Measurements from ENCODE around the gene AAMDC. TPM values are rescaled to one million over a fixed set of nuclear protein-coding genes. Genes with fewer than 3 reads are reported as not detected.
"Not testable (repeated sequence)": the region's sequence is repeated elsewhere in the genome, so short reads cannot be mapped to it uniquely, and the experiment has no call there.

AAMDC gene
- total RNA-seq, 1 donor from 2014 or later: 30.0 TPM

DNA sequence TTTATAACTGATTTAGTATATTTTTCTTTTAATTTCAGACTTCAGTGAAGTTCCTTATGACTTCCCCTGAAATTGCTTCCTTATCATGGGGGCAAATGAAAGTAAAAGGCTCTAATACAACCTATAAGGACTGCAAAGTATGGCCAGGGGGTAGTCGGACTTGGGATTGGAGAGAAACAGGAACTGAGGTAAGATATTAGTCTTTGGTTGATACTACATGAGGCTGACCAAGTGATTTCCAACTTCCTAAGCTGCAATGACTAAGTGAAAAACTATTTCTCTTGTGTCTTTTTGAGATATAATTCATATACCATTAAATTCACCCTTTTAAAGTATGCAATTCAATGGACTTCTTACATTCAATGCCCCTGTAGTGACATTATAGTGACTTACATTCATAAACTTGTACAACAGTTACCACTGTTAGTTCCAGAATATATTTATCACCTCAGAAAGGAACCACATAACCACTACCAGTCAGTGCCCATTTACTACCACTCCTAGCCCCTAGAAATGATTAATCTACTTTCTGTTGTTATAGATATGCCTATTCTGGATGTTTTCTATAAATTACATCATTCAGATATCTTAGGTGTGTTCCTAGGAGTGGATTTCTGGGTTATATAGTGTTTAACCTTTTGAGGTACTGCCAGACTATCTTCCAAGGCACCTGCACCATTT lies 21.6 kb downstream of the AAMDC start:
- Mint-ChIP-seq H3K4me1 (no peaks in the 10 kb centered on the region), H3K27me3 (ENCODE audit: low read depth) (no peaks in the 10 kb centered on the region), H3K4me3 (no peak overlapping the region), H3K27ac (no peak overlapping the region), H3K9me3 (peaks cover 27% of the 10 kb centered on the region), H3K36me3 (peaks cover 66% of the 10 kb centered on the region)
- TF ChIP-seq, protein P1, sequence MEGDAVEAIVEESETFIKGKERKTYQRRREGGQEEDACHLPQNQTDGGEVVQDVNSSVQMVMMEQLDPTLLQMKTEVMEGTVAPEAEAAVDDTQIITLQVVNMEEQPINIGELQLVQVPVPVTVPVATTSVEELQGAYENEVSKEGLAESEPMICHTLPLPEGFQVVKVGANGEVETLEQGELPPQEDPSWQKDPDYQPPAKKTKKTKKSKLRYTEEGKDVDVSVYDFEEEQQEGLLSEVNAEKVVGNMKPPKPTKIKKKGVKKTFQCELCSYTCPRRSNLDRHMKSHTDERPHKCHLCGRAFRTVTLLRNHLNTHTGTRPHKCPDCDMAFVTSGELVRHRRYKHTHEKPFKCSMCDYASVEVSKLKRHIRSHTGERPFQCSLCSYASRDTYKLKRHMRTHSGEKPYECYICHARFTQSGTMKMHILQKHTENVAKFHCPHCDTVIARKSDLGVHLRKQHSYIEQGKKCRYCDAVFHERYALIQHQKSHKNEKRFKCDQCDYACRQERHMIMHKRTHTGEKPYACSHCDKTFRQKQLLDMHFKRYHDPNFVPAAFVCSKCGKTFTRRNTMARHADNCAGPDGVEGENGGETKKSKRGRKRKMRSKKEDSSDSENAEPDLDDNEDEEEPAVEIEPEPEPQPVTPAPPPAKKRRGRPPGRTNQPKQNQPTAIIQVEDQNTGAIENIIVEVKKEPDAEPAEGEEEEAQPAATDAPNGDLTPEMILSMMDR (IDR thresholded peaks at IDR 0.05; ENCODE audit: unreplicated experiment): no peak
- no peak for DNase-seq (ENCODE audit: low spot score in 2 of 2, unreplicated experiment in 2 of 2)

DNA sequence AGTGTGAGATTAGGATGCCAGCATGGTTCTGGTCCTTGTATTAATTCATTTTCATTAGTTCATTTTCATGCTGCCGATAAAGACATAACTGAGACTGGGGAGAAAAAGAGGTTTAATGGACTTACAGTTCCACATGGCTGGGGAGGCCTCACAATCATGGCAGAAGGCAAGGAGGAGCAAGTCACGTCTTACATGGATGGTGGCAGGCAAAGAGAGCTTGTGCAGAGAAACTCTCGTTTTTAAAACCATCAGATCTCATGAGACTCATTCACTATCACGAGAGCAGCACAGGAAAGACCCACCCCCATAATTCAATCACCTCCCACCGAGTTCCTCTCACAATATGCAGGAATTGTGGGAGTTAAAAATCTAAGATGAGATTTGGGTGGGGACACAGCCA lies 22.8 kb downstream of the AAMDC start:
- Mint-ChIP-seq H3K9me3 (peaks cover 27% of the 10 kb centered on the region), H3K36me3 (peaks cover 72% of the 10 kb centered on the region)
- not testable (repeated sequence) for DNase-seq (ENCODE audit: low spot score in 2 of 2, unreplicated experiment in 2 of 2); H3K4me1 Mint-ChIP-seq; H3K27ac Mint-ChIP-seq; H3K4me3 Mint-ChIP-seq; H3K27me3 Mint-ChIP-seq (ENCODE audit: low read depth)

DNA sequence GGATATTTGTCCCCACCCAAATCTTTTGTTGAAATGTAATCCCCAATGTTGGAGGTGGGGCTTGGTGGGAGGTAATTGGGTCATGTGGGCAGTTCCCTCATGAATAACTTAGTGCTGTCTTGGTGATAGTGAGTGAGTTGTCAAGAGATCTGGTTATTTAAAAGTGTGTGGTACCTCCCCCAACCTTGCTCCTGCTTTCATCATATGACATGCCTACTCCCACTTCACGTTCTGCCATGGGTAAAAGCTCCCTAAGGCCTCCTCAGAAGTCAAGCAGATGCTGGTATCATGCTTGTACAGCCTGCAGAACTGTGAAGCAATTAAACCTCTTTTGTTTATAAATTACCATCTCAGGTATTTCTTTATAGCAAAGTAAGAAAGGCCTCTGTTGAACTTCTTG lies 30.6 kb downstream of the AAMDC start:
- Mint-ChIP-seq H3K4me1 (no peaks in the 10 kb centered on the region), H3K36me3 (peaks cover 61% of the 10 kb centered on the region), H3K27me3 (ENCODE audit: low read depth) (no peaks in the 10 kb centered on the region), H3K9me3 (peaks cover 15% of the 10 kb centered on the region), H3K4me3 (no peak overlapping the region), H3K27ac (no peak overlapping the region)
- no peak for DNase-seq (ENCODE audit: low spot score in 2 of 2, unreplicated experiment in 2 of 2)
- TF ChIP-seq, protein P1 (IDR thresholded peaks at IDR 0.05; ENCODE audit: unreplicated experiment): no peak

DNA sequence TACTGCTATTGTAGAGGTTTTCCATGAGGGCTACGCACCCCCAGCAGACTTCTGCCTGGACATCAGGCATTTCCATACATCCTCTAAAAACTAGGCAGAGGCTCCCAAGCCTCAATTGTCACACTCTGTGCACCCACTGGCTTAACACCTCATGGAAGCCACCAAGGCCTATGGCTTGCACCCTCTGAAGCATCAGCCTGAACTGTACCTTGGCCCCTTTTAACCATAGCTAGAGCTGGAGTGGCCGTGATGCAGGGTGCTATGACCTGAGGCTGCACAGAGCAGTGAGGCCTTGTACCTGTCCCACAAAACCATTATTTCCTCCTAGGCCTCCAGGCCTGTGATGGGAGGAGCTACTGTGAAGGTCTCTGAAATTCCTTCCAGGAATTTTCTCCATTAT lies 33.9 kb downstream of the AAMDC start:
- H3K4me1 Mint-ChIP-seq: no peaks in the 10 kb centered on the region
- peaks cover 21% of the 10 kb centered on the region for H3K9me3 Mint-ChIP-seq
- H3K27ac Mint-ChIP-seq: no peak overlapping the region
- TF ChIP-seq, protein P1 (IDR thresholded peaks at IDR 0.05; ENCODE audit: unreplicated experiment): no peak
- no peaks in the 10 kb centered on the region for H3K27me3 Mint-ChIP-seq (ENCODE audit: low read depth)
- peaks cover 57% of the 10 kb centered on the region for H3K36me3 Mint-ChIP-seq
- DNase-seq (ENCODE audit: low spot score in 2 of 2, unreplicated experiment in 2 of 2): no peak
- H3K4me3 Mint-ChIP-seq: no peak overlapping the region

DNA sequence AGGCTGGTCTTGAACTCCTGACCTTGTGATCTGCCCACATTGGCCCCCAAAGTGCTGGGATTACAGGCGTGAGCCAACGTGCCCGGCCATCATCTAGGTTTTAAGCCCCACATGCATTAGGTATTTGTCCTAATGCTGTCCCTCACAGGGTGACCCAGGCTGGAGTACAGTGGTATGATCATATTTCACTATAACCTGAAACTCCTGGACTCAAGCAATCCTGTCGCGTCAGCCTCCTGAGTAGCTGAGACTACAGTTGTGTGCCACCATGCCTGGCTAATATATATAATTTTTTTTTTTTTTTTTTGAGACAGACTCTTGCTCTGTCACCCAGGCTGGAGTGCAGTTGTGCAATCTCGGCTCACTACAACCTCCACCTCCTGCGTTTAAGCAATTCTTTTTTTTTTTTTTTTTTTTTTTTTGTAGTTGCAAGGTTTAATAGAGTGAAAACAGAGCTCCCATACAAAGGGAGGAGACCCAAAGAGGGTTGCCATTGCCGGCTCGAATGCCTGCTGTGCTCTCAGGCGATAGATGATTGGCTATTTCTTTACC lies 37.0 kb downstream of the AAMDC start:
- not testable (repeated sequence) for H3K27ac Mint-ChIP-seq; DNase-seq (ENCODE audit: low spot score in 2 of 2, unreplicated experiment in 2 of 2); H3K4me1 Mint-ChIP-seq; H3K27me3 Mint-ChIP-seq (ENCODE audit: low read depth); H3K4me3 Mint-ChIP-seq
- H3K9me3 Mint-ChIP-seq: peaks cover 16% of the 10 kb centered on the region
- peaks cover 51% of the 10 kb centered on the region for H3K36me3 Mint-ChIP-seq

DNA sequence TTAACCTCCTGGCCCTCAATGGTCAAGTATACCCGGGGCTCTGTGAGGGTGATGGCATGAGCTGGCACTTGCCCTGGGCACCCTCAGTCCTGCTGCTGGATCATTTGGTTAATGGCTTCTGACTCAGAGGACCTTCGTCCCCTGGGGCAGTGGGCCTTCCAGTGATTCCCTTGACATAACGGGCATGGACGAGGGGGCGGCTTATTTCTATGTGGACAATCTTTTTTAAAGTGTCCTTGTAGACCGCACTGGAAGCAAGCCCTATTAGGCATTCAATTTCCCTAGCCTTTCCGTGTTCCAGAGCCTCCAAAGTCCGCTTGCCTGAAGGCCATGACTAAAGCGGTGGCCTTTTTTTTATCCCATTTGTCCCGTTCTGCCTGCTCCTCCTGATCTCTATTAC lies 40.5 kb downstream of the AAMDC start:
- not testable (repeated sequence) for H3K9me3 Mint-ChIP-seq; H3K4me1 Mint-ChIP-seq; H3K27ac Mint-ChIP-seq; DNase-seq (ENCODE audit: low spot score in 2 of 2, unreplicated experiment in 2 of 2); H3K27me3 Mint-ChIP-seq (ENCODE audit: low read depth); H3K4me3 Mint-ChIP-seq
- H3K36me3 Mint-ChIP-seq: peaks cover 22% of the 10 kb centered on the region

DNA sequence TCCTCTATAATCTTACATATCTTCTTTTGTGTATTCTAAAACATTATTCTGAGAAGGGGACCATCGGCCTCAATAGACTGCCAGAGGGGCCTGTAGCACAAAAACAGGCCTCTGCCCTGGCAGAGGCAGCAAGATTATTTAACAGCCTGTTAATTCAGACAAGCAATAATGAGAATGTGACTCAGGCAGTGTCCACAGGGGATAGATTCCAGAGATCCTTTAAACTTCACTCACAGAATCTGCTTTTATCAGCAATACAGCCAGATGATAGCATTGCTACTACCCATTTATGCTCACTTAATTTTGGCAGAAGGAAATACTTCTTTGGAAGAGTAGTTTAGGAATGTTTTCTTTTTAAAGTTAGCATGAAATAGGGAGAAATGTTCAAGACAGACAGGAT lies 44.9 kb downstream of the AAMDC start:
- DNase-seq (ENCODE audit: low spot score in 2 of 2, unreplicated experiment in 2 of 2): no peak
- H3K4me1 Mint-ChIP-seq: peaks cover 8% of the 10 kb centered on the region
- no peak overlapping the region for H3K4me3 Mint-ChIP-seq
- no peaks in the 10 kb centered on the region for H3K27me3 Mint-ChIP-seq (ENCODE audit: low read depth)
- TF ChIP-seq, protein P1 (IDR thresholded peaks at IDR 0.05; ENCODE audit: unreplicated experiment): no peak
- H3K36me3 Mint-ChIP-seq: peaks cover 27% of the 10 kb centered on the region
- peak overlapping the region; percentile 64 for H3K27ac Mint-ChIP-seq
- H3K9me3 Mint-ChIP-seq: peaks cover 3% of the 10 kb centered on the region

Measured in mesothelial cell of epicardium (in vitro differentiated cells).